ENCODE measurements around the gene CDCP1.

CDCP1 gene

GRCh38 chr3:45137656-45138181, 8.5 kb downstream of the CDCP1 start:
- no peak for DNase-seq

- no peak for DNase-seq
These were observed 10.2 kb downstream of the CDCP1 start for GRCh38 chr3:45135959-45136358.

- DNase-seq = no peak
These were observed 11.2 kb downstream of the CDCP1 start for GRCh38 chr3:45134758-45135521.

GRCh38 chr3:45132568-45133211, 13.5 kb downstream of the CDCP1 start:
- no peak for DNase-seq

GRCh38 chr3:45131201-45131600, 15.0 kb downstream of the CDCP1 start:
- no peak for DNase-seq

- no peak for DNase-seq
These were observed 15.7 kb downstream of the CDCP1 start for GRCh38 chr3:45130476-45130875.

- DNase-seq = no peak
These were observed 17.2 kb downstream of the CDCP1 start for GRCh38 chr3:45128950-45129349.

GRCh38 chr3:45127130-45127822, 18.9 kb downstream of the CDCP1 start:
- DNase-seq = no peak

- no peak for DNase-seq
These were observed 19.4 kb downstream of the CDCP1 start for GRCh38 chr3:45126730-45127129.

- DNase-seq = no peak
These were observed 20.6 kb downstream of the CDCP1 start for GRCh38 chr3:45125550-45126026.

- no peak for DNase-seq
These were observed 21.2 kb downstream of the CDCP1 start for GRCh38 chr3:45124956-45125355.

- DNase-seq = no peak
These were observed 21.8 kb downstream of the CDCP1 start for GRCh38 chr3:45124352-45124751.

- no peak for DNase-seq
These were observed 22.5 kb downstream of the CDCP1 start for GRCh38 chr3:45123581-45124269.

- DNase-seq = no peak
These were observed 23.1 kb downstream of the CDCP1 start for GRCh38 chr3:45123030-45123429.

GRCh38 chr3:45120359-45121158, 25.6 kb downstream of the CDCP1 start:
- no peak for DNase-seq

- no peak for DNase-seq
These were observed 26.3 kb downstream of the CDCP1 start for GRCh38 chr3:45119824-45120358.

- no peak for DNase-seq
These were observed 26.8 kb downstream of the CDCP1 start for GRCh38 chr3:45119376-45119775.

- DNase-seq = no peak
These were observed 27.5 kb downstream of the CDCP1 start for GRCh38 chr3:45118615-45119071.

GRCh38 chr3:45116350-45116749, 29.8 kb downstream of the CDCP1 start:
- DNase-seq = no peak

- no peak for DNase-seq
These were observed 32.5 kb downstream of the CDCP1 start for GRCh38 chr3:45113625-45114050.

- no peak for DNase-seq
These were observed 33.2 kb downstream of the CDCP1 start for GRCh38 chr3:45112939-45113338.

GRCh38 chr3:45110509-45110833, 35.7 kb downstream of the CDCP1 start:
- DNase-seq = no peak

Data from NCI-H1694 treated with DMSO at 0.1 percent for 48 hours (cell line).